Midbrain (tissue), 1 donor: ENCODE measurements around the gene RNASE13.
"Not testable (repeated sequence)": the region's sequence is repeated elsewhere in the genome, so short reads cannot be mapped to it uniquely, and the experiment has no call there.

Experiments used
- DNase-seq: peaks from one replicate; lab custom pipeline; 2025; lab: John Stamatoyannopoulos, UW

The RNASE13 gene

DNA sequence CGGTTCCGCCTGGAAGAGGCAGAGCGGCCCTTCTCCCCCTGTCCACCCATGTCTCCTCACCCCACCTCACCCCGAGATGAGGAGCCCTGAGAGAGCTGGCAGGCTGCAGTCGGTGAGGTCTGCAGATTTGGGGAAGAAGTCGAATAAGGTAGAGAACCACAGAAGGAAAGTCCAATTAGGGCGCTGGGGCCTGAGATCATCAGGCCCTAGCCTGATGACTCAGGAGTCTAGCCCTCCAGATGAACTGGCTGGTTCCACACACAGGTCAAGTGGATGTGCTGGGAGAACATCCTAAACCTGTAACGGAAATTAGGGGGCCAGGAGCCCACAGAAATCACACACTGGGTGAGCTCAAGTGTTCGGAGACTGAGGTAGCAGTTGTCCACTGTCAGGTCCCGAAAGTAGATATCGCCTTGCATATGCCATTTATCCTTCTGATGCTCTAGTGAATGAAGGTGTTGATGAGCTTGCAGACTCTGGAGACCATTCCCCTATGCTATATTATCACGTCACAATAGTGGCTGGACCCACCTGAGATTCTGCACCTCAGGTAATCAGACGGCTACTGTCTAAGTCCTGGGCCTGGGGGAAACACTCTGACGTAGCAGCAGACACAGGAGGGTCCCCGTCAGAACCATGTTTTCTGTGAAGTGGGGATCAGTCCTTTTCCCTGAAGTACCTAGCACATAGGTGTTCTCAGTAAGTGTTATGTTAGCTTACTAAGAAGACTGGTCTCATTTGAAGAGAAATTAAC is 45.7 kb downstream of the RNASE13 start:
- DNase-seq = no peak

DNA sequence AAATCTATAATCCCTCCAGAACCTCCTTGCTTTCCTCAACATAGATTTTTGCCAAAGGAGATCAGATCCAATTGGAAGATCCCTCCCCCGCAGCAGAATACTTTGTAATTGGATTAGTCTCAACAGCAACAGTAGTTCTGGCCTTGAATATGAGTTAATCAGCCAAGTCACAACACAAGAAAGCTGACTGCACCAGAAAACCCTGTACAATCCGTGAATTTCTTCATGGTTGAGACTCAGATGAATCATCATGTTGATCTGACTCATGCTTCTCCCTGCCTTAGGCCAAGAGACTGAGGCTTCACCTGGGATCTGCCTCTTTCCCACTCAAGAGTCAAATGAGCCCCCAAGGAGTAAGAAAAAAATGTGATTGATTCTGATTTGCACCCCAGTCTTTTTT is 47.8 kb downstream of the RNASE13 start:
- DNase-seq = no peak

DNA sequence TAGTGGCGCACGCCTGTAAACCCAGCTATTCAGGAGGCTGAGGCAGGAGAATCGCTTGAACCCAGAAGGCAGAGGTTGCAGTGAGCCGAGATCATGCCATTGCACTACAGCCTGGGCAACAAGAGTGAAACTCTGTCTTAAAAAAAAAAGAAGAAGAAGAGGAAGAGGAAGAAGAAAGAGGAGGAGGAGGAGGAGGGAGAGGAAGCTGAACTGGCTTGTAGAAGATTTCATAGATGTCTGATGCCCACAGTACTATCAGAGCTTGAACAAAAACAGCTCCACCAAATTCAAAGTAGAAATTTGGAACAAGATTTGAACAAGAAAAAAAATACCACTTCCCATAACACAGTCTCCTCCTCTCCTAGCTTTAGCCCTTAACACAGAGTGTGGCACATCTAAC is 49.0 kb downstream of the RNASE13 start:
- not testable (repeated sequence) for DNase-seq
